PC-9 (cell line): ENCODE results near the gene ZNF316.

ENCODE experiments used
- EZH2 ChIP-seq: fragments of 200-600 bp; sonication (generic); IDR thresholded peaks from 2 replicates; pipeline ENCODE4 v1.8.0; 2017; ENCODE audit warnings: antibody characterized with exemption, low read depth
- TF ChIP-seq, protein P1 (sequence below): fragments of 200-600 bp; sonication (generic); conservative IDR thresholded peaks from 2 replicates; pipeline ENCODE4 v1.6.1; 2017; ENCODE audit warnings: mixed run types, antibody characterized with exemption, mild to moderate bottlenecking, moderate library complexity

- TF ChIP-seq, protein P1, sequence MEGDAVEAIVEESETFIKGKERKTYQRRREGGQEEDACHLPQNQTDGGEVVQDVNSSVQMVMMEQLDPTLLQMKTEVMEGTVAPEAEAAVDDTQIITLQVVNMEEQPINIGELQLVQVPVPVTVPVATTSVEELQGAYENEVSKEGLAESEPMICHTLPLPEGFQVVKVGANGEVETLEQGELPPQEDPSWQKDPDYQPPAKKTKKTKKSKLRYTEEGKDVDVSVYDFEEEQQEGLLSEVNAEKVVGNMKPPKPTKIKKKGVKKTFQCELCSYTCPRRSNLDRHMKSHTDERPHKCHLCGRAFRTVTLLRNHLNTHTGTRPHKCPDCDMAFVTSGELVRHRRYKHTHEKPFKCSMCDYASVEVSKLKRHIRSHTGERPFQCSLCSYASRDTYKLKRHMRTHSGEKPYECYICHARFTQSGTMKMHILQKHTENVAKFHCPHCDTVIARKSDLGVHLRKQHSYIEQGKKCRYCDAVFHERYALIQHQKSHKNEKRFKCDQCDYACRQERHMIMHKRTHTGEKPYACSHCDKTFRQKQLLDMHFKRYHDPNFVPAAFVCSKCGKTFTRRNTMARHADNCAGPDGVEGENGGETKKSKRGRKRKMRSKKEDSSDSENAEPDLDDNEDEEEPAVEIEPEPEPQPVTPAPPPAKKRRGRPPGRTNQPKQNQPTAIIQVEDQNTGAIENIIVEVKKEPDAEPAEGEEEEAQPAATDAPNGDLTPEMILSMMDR = no peak; the same call in 1 of the 2 replicates
- TF ChIP-seq EZH2 = no peak
Measured at GRCh38 chr7:6589829-6590644, 47.1 kb upstream of the ZNF316 start, which contains the start of gene INTS15.
